Lower lobe of right lung (tissue), 2 donors: ENCODE results near the gene INF2. TPM values are rescaled to one million over a fixed set of nuclear protein-coding genes. Genes with fewer than 3 reads are reported as not detected.
"Not testable (repeated sequence)": the region's sequence is repeated elsewhere in the genome, so short reads cannot be mapped to it uniquely, and the experiment has no call there.

ENCODE experiments used
- ATAC-seq, 2 donors: fragments of 200-7000 bp; cut with Tn5 transposase; one replicate each; pipeline ENCODE4 v1.9.1; 2020 to 2022; ENCODE audit warnings: mild to moderate bottlenecking in 2 of 2, moderate library complexity in 2 of 2
- DNase-seq: peaks from one replicate; pipeline ENCODE4 v3.0.0-alpha.2; 2020
- H3K27ac ChIP-seq: fragments of 200-600 bp; one replicate; pipeline ENCODE4 v1.8.0; 2022
- H3K27me3 ChIP-seq: fragments of 200-600 bp; one replicate; pipeline ENCODE4 v1.8.0; 2022; ENCODE audit warnings: low read depth
- H3K36me3 ChIP-seq: fragments of 200-600 bp; one replicate; pipeline ENCODE4 v1.8.0; 2022; ENCODE audit warnings: mild to moderate bottlenecking
- H3K4me1 ChIP-seq: fragments of 200-600 bp; one replicate; pipeline ENCODE4 v1.8.0; 2022
- H3K4me3 ChIP-seq: fragments of 200-600 bp; one replicate; pipeline ENCODE4 v1.8.0; 2022; ENCODE audit warnings: mild to moderate bottlenecking
- H3K9me3 ChIP-seq: fragments of 200-600 bp; one replicate; pipeline ENCODE4 v1.8.0; 2022
- intact Hi-C: fragments of 100-400 bp; cut with DNase I; formaldehyde crosslinking; loops from one replicate; pipeline ENCODE4 v1.11.0; 2022
- total RNA-seq: library from RNA; stranded (reverse); fragmentation: NEBNext Ultra II Directional; extraction: Animal tissue kit (Norgen Biotek cat#: 25700); gene quantifications from one replicate; pipeline ENCODE4 v1.2.1, GENCODE V29; 2021
- TF ChIP-seq, protein P1 (sequence below): fragments of 200-600 bp; IDR thresholded peaks from one replicate; pipeline ENCODE4 v1.8.0; 2022; ENCODE audit warnings: antibody characterized with exemption, mild to moderate bottlenecking
- donor health status: DM: no; HTN: yes; CAD: no; lungs with severe emphysema.

The INF2 gene
- total RNA-seq, 1 donor from 2014 or later: 116 TPM

DNA sequence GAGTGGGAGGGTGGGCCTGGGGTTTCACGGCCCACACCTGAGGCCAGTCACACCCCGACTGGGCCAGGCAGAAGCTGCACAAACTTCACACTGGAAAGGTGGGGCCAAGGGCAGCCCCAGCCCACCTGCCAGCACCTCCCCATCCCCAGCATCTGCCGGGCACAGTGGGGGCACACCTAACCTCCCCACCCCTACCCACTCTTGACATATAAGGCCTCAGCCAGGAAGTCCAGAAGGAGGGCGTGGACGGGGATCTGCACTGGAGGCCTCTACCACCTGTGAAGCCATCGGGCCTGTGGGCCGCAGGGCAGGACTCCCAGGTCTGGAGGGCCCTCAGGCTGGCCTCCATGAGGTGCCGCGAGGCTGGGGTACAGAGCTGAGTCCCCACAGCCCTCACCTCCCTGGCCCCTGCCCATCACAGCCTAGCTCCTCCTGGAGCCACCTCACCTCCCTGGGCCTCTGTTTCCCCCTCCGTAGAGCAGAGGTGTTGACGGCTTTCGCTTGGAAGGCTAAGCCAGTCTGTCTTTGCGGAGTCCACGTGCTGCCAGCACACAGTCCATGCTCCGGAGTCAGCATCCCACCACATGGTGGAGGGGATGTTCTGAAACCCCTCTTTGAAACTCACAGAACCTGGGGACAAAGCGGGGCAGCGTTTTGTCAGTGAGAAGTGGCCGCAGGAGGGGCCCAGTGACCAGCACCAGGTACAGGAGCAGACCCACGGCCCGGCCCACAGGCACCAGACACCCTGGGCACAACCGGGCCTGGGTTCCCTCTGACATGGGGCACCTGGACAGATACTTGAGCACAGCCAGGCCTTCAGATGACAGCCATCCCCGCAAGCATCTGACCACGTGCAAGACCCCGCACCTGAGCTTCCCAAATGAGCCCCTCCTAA is 38.2 kb upstream of the INF2 start:
- intact Hi-C loops: loop anchor here (10.0 kb wide), 1 partner anchor 54 kb away; no protein-coding TSS in a partner anchor
- H3K36me3 ChIP-seq: no peaks in the 10 kb centered on the region
- no peak overlapping the region for H3K4me3 ChIP-seq
- H3K4me1 ChIP-seq: peaks cover 7% of the 10 kb centered on the region
- peak; percentile 6 to 25 for ATAC-seq
- TF ChIP-seq, protein P1, sequence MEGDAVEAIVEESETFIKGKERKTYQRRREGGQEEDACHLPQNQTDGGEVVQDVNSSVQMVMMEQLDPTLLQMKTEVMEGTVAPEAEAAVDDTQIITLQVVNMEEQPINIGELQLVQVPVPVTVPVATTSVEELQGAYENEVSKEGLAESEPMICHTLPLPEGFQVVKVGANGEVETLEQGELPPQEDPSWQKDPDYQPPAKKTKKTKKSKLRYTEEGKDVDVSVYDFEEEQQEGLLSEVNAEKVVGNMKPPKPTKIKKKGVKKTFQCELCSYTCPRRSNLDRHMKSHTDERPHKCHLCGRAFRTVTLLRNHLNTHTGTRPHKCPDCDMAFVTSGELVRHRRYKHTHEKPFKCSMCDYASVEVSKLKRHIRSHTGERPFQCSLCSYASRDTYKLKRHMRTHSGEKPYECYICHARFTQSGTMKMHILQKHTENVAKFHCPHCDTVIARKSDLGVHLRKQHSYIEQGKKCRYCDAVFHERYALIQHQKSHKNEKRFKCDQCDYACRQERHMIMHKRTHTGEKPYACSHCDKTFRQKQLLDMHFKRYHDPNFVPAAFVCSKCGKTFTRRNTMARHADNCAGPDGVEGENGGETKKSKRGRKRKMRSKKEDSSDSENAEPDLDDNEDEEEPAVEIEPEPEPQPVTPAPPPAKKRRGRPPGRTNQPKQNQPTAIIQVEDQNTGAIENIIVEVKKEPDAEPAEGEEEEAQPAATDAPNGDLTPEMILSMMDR: no peak
- H3K27ac ChIP-seq: no peak overlapping the region
- DNase-seq: no peak
- no peaks in the 10 kb centered on the region for H3K27me3 ChIP-seq
- H3K9me3 ChIP-seq: no peaks in the 10 kb centered on the region

DNA sequence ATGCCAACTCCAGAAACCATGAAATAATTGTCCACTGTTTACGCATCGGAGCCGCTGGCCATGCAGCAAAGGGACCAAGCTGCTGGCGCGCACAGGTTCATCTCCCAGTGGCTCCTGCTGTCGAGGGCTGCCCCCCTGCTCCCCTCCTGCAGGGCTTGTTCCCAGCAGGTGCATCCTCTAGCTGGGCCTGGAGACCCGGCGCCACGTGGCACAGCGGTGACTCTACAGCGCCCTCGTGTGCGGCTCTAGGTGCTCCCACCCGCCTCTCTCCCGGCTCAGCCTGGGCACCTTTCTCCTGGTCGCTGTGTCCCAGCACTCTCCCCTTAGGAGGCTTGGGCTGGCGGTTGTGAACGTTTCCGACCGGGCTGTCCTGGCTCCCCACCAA is 37.5 kb upstream of the INF2 start:
- intact Hi-C loops: loop anchor here (10.0 kb wide), 1 partner anchor 53 kb away; no protein-coding TSS in a partner anchor
- no peak overlapping the region for H3K27ac ChIP-seq
- H3K36me3 ChIP-seq: no peaks in the 10 kb centered on the region
- H3K4me3 ChIP-seq: no peak overlapping the region
- no peaks in the 10 kb centered on the region for H3K9me3 ChIP-seq
- no peak for DNase-seq
- no peak for ATAC-seq
- H3K4me1 ChIP-seq: peaks cover 7% of the 10 kb centered on the region
- TF ChIP-seq, protein P1: no peak
- no peaks in the 10 kb centered on the region for H3K27me3 ChIP-seq

DNA sequence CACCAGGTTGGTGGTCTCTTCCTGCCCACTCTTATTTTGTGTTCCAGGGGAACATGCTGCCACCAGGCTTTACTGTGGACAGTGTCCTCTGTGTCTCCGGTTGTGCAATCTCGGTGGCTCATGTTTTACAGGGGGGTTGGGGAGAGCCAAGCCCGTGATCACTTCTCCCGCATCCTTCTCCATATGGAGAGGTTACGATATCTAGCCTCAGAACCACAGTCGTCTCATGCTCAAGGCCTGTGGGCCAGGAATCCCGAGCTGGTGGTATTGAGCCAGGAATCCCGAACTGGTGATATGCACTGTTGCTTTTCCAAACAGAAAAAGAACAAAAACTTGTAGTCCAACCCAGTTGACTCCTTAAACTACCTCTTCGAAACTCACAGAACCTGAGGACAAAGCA is 37.0 kb upstream of the INF2 start:
- TF ChIP-seq, protein P1: no peak
- Histone ChIP-seq H3K4me3 (no peak overlapping the region), H3K9me3 (no peaks in the 10 kb centered on the region), H3K4me1 (peaks cover 7% of the 10 kb centered on the region), H3K27me3 (no peaks in the 10 kb centered on the region), H3K27ac (no peak overlapping the region), H3K36me3 (no peaks in the 10 kb centered on the region)
- ATAC-seq: no peak
- DNase-seq: no peak
- intact Hi-C loops: loop anchor here (10.0 kb wide), 1 partner anchor 52 kb away; no protein-coding TSS in a partner anchor

DNA sequence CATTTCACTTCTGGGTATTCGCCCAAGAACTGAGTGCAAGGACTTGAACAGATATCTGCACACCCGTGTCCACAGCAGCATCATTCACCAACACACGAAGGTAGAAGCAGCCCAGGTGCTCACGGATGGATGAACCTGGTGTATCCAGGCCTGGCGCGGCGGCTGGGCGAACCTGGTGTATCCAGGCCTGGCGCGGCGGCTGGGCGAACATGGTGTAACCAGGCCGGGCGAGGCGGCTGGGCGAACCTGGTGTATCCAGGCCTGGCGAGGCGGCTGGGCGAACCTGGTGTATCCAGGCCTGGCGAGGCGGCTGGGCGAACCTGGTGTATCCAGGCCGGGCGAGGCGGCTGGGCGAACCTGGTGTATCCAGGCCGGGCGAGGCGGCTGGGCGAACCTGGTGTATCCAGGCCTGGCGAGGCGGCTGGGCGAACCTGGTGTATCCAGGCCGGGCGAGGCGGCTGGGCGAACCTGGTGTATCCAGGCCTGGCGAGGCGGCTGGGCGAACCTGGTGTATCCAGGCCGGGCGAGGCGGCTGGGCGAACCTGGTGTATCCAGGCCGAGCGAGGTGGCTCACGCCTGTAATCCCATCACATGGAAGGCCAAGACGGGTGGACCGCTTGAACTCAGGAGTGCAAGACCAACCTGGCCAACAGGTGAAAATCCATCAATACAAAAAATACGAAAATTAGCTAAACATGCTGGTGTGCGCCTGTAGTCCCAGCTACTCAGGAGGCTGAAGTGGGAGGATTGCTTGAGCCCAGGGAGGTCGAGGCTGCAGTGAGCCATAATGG is 36.1 kb upstream of the INF2 start:
- H3K9me3 ChIP-seq, H3K27ac ChIP-seq, H3K27me3 ChIP-seq, H3K4me1 ChIP-seq, H3K36me3 ChIP-seq, ATAC-seq, DNase-seq, H3K4me3 ChIP-seq: not testable (repeated sequence)
- intact Hi-C loops: loop anchor here (10.0 kb wide), 1 partner anchor 51 kb away; no protein-coding TSS in a partner anchor

DNA sequence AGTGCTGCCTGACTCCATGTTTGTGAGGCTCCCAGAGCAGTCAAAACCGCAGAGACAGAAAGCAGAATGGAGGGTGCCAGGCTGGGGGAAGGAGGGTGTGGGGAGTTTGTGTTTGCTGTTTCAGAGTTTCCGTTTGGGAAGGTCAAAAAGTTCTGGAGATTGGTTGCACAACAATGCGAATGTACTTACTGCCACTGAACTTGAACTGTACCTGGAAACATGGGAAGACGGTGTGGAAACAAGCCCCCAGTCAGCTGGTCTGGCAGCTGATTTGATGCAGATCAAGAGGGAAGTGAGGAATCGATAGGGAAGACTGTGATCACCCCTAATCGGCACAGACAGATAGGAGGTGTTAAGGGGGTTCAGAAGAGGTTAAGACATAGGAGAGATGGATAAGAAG is 35.3 kb upstream of the INF2 start:
- H3K27ac ChIP-seq: no peak overlapping the region
- H3K4me3 ChIP-seq: no peak overlapping the region
- TF ChIP-seq, protein P1: no peak
- DNase-seq (no peak), ATAC-seq (no peak)
- H3K27me3 ChIP-seq: no peaks in the 10 kb centered on the region
- no peaks in the 10 kb centered on the region for H3K9me3 ChIP-seq
- no peaks in the 10 kb centered on the region for H3K36me3 ChIP-seq
- peaks cover 7% of the 10 kb centered on the region for H3K4me1 ChIP-seq
- intact Hi-C loops: loop anchor here (10.0 kb wide), 1 partner anchor 51 kb away; no protein-coding TSS in a partner anchor
